Measurements from ENCODE around the gene SFRP4.

DNA sequence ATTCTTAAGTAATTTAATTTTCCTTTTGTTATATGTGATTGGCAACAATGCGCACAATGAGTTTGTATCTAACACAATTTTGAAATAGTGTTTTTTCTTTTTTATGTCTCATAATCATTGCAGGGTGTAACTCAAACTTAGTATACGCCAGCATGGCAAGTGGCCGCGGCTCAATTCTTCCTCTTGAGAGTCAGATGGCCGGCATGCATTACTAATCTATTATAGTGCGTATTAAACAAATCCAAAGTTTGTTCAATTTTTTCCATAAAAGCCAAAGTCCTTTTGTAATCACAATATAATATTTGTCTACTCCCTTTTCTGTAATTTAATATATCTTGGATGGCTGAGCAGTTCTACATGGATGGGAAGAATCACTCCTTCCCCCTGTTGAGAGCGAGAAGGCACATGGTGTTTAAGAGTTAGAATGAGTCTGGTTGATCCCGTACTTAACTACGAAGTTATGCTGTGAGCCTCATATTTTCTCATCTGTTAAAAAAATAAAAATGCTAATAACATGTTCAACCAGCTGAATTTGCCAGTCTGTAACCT, 16.5 kb upstream of the SFRP4 start:
- TF ChIP-seq, protein P1, sequence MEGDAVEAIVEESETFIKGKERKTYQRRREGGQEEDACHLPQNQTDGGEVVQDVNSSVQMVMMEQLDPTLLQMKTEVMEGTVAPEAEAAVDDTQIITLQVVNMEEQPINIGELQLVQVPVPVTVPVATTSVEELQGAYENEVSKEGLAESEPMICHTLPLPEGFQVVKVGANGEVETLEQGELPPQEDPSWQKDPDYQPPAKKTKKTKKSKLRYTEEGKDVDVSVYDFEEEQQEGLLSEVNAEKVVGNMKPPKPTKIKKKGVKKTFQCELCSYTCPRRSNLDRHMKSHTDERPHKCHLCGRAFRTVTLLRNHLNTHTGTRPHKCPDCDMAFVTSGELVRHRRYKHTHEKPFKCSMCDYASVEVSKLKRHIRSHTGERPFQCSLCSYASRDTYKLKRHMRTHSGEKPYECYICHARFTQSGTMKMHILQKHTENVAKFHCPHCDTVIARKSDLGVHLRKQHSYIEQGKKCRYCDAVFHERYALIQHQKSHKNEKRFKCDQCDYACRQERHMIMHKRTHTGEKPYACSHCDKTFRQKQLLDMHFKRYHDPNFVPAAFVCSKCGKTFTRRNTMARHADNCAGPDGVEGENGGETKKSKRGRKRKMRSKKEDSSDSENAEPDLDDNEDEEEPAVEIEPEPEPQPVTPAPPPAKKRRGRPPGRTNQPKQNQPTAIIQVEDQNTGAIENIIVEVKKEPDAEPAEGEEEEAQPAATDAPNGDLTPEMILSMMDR (conservative IDR thresholded peaks at IDR 0.05; ENCODE audit: low read length): no peak
- no peak for TF ChIP-seq EZH2phosphoT487 (IDR thresholded peaks at IDR 0.05; ENCODE audit: borderline replicate concordance)

All from Loucy (cell line).